Measurements from ENCODE around the gene TLE4.

GRCh38 chr9:79682076-79682736, 110.4 kb downstream of the TLE4 start:
- TF ChIP-seq, protein P1, sequence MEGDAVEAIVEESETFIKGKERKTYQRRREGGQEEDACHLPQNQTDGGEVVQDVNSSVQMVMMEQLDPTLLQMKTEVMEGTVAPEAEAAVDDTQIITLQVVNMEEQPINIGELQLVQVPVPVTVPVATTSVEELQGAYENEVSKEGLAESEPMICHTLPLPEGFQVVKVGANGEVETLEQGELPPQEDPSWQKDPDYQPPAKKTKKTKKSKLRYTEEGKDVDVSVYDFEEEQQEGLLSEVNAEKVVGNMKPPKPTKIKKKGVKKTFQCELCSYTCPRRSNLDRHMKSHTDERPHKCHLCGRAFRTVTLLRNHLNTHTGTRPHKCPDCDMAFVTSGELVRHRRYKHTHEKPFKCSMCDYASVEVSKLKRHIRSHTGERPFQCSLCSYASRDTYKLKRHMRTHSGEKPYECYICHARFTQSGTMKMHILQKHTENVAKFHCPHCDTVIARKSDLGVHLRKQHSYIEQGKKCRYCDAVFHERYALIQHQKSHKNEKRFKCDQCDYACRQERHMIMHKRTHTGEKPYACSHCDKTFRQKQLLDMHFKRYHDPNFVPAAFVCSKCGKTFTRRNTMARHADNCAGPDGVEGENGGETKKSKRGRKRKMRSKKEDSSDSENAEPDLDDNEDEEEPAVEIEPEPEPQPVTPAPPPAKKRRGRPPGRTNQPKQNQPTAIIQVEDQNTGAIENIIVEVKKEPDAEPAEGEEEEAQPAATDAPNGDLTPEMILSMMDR (conservative IDR thresholded peaks at IDR 0.05; ENCODE audit: low read depth, low read length): no peak
- TF ChIP-seq MAFK (IDR thresholded peaks at IDR 0.05; ENCODE audit: low read depth, low read length) (no peak), POLR2A (IDR thresholded peaks at IDR 0.05; ENCODE audit: low read depth, low read length) (no peak), MXI1 (IDR thresholded peaks at IDR 0.05; ENCODE audit: borderline replicate concordance, low read depth, low read length) (no peak), MAZ (IDR thresholded peaks at IDR 0.05; ENCODE audit: borderline replicate concordance, low read depth, low read length) (no peak), BHLHE40 (IDR thresholded peaks at IDR 0.05; ENCODE audit: low read depth, low read length) (no peak)

All from IMR-90 (cell line).